Activated T-helper 1 cell treated with anti-CD3 and anti-CD28 coated beads, Interleukin-12 subunit alpha, Interleukin-12 subunit beta, Interleukin-2, Interleukin-4 antibody, amounts not matched to agents 30 ng/mL and 10 ng/mL and 1 ng/mL, durations not matched to agents 14 hours and 24 hours and 36 hours (primary cell): ENCODE data around the gene SAMD10. TPM values are rescaled to one million over a fixed set of nuclear protein-coding genes. Genes with fewer than 3 reads are reported as not detected.
"Not testable (repeated sequence)": the region's sequence is repeated elsewhere in the genome, so short reads cannot be mapped to it uniquely, and the experiment has no call there.

ENCODE experiments used
- DNase-seq: peaks from one replicate; pipeline ENCODE4 v3.0.0; 2021; ENCODE audit warnings: low spot score
- H3K27ac Mint-ChIP-seq: one replicate; pipeline ENCODE4 v1.8.0; 2021; ENCODE audit warnings: mild to moderate bottlenecking, mixed read lengths
- H3K27me3 Mint-ChIP-seq: one replicate; pipeline ENCODE4 v1.8.0; 2022; ENCODE audit warnings: mild to moderate bottlenecking, moderate library complexity, mixed read lengths; ENCODE audit not compliant: insufficient read depth
- H3K36me3 Mint-ChIP-seq: one replicate; pipeline ENCODE4 v1.8.0; 2021; ENCODE audit warnings: low read depth, mixed read lengths
- H3K4me1 Mint-ChIP-seq: one replicate; pipeline ENCODE4 v1.8.0; 2021; ENCODE audit warnings: low read depth, mixed read lengths
- H3K4me3 Mint-ChIP-seq: one replicate; pipeline ENCODE4 v1.8.0; 2021; ENCODE audit warnings: mild to moderate bottlenecking, moderate library complexity, mixed read lengths
- H3K9me3 Mint-ChIP-seq: one replicate; pipeline ENCODE4 v1.8.0; 2021; ENCODE audit warnings: mixed read lengths
- intact Hi-C: fragments of 100-400 bp; cut with micrococcal nuclease; formaldehyde crosslinking; loops from one replicate; pipeline ENCODE4 v1.15.1; 2024
- total RNA-seq: library from RNA; stranded (reverse); gene quantifications from 2 replicates; pipeline ENCODE4 v1.2.3, GENCODE V29; 2022

SAMD10 gene
- total RNA-seq, 1 donor from 2014 or later = 34.9 TPM

- Mint-ChIP-seq H3K27me3 (no peaks in the 10 kb centered on the region), H3K27ac (peak overlapping the region; percentile 89), H3K36me3 (peaks cover 32% of the 10 kb centered on the region), H3K4me1 (peaks cover 68% of the 10 kb centered on the region), H3K4me3 (peak overlapping the region; percentile 83), H3K9me3 (no peaks in the 10 kb centered on the region)
- no peak for DNase-seq
- intact Hi-C loops = loop anchor here (2.0 to 10.0 kb wide), 2 partner anchors 244 to 426 kb away; partner anchors contain the start of genes LIME1 and SLC2A4RG
Measured at GRCh38 chr20:63979229-63979556, 249 bp downstream of the SAMD10 start.

DNA sequence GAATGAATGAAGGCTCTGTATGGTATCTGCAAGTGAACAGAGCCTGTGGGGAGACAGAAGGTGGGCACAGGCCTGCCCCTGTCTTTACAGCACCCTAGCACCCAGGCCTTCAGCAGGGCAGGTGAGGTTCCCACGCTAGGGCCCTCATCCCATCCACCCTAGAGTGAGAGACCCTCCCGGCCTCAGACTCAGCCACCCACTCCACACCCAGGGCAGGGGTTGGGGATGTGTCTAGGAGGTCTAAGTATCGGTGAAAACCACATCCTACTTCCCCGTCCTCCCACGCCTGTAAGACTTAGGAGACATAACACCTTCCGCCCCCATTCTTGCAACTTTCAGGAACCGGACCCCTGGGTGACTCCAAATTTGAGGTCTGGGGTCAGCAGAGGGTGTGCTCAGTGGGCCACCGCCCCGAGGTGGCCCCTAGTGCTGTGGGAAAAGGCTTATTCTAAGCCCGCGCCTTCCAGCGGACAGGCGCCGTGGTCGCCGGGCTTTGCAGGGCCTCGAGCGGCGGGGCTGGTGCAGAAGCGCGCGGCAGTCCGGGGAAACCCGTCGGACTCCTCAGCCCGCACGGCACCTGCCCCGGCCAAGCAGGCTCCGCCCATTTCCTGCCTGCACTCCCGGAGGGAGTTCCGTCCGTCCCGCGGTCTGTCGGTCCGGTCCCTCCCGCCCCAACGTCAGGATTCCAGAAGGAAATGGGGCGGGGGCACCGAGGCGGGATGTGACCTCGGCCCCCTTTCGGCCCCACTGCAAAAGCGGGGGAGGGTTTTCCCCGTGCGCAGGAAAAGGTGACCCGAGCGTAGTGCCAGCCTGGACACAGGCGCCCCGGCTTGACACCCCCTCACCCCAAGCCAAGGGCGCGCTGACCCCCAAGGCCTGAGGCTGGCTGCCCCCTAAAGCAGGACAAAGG lies 868 bp downstream of the SAMD10 start:
- DNase-seq = peak; percentile 71
- no peaks in the 10 kb centered on the region for H3K9me3 Mint-ChIP-seq
- no peaks in the 10 kb centered on the region for H3K27me3 Mint-ChIP-seq
- H3K36me3 Mint-ChIP-seq = peaks cover 36% of the 10 kb centered on the region
- H3K27ac Mint-ChIP-seq = peak overlapping the region; percentile 89
- H3K4me1 Mint-ChIP-seq = peaks cover 74% of the 10 kb centered on the region
- intact Hi-C loops = loop anchor here (1.0 to 10.0 kb wide), 5 partner anchors 9 to 426 kb away; partner anchors contain the start of genes LIME1, SLC2A4RG, TPD52L2 and ZNF512B
- H3K4me3 Mint-ChIP-seq = peak overlapping the region; percentile 83

- no peaks in the 10 kb centered on the region for H3K9me3 Mint-ChIP-seq
- peak overlapping the region; percentile 83 for H3K4me3 Mint-ChIP-seq
- no peaks in the 10 kb centered on the region for H3K27me3 Mint-ChIP-seq
- H3K4me1 Mint-ChIP-seq = peaks cover 71% of the 10 kb centered on the region
- peaks cover 32% of the 10 kb centered on the region for H3K36me3 Mint-ChIP-seq
- intact Hi-C loops = loop anchor here (1.0 to 10.0 kb wide), 7 partner anchors 9 to 440 kb away; partner anchors contain the start of genes LIME1, RGS19, SLC2A4RG and TPD52L2
- peak; percentile 46 for DNase-seq
- H3K27ac Mint-ChIP-seq = peak overlapping the region; percentile 89
Measured at GRCh38 chr20:63977739-63978276, 1.6 kb downstream of the SAMD10 start.

- H3K4me1 Mint-ChIP-seq = peaks cover 64% of the 10 kb centered on the region
- no peaks in the 10 kb centered on the region for H3K27me3 Mint-ChIP-seq
- peak overlapping the region; percentile 89 for H3K27ac Mint-ChIP-seq
- H3K9me3 Mint-ChIP-seq = no peaks in the 10 kb centered on the region
- DNase-seq = no peak
- peak overlapping the region; percentile 83 for H3K4me3 Mint-ChIP-seq
- intact Hi-C loops = loop anchor here (1.0 to 10.0 kb wide), 3 partner anchors 102 to 439 kb away; partner anchors contain the start of genes LIME1, RGS19 and SLC2A4RG
- peaks cover 26% of the 10 kb centered on the region for H3K36me3 Mint-ChIP-seq
Measured at GRCh38 chr20:63976980-63977738, 2.3 kb downstream of the SAMD10 start.

- Mint-ChIP-seq H3K4me3 (peak overlapping the region; percentile 69), H3K4me1 (peaks cover 58% of the 10 kb centered on the region), H3K36me3 (peaks cover 23% of the 10 kb centered on the region), H3K27ac (peak overlapping the region; percentile 89)
- DNase-seq, H3K27me3 Mint-ChIP-seq, H3K9me3 Mint-ChIP-seq: not testable (repeated sequence)
- intact Hi-C loops = loop anchor here (10.0 kb wide), 1 partner anchor 242 kb away; the partner anchor contains the start of genes LIME1 and SLC2A4RG
Measured at GRCh38 chr20:63976511-63976910, 2.9 kb downstream of the SAMD10 start.

- Mint-ChIP-seq H3K27ac (peak overlapping the region; percentile 65), H3K27me3 (peaks cover 2% of the 10 kb centered on the region), H3K9me3 (no peaks in the 10 kb centered on the region), H3K4me1 (peaks cover 44% of the 10 kb centered on the region), H3K4me3 (no peak overlapping the region), H3K36me3 (peaks cover 23% of the 10 kb centered on the region)
- intact Hi-C loops = loop anchor here (5.0 to 10.0 kb wide), 2 partner anchors 187 to 240 kb away; partner anchors contain the start of genes LIME1 and SLC2A4RG
- DNase-seq = no peak
Measured at GRCh38 chr20:63974402-63975200, 4.8 kb downstream of the SAMD10 start.

DNA sequence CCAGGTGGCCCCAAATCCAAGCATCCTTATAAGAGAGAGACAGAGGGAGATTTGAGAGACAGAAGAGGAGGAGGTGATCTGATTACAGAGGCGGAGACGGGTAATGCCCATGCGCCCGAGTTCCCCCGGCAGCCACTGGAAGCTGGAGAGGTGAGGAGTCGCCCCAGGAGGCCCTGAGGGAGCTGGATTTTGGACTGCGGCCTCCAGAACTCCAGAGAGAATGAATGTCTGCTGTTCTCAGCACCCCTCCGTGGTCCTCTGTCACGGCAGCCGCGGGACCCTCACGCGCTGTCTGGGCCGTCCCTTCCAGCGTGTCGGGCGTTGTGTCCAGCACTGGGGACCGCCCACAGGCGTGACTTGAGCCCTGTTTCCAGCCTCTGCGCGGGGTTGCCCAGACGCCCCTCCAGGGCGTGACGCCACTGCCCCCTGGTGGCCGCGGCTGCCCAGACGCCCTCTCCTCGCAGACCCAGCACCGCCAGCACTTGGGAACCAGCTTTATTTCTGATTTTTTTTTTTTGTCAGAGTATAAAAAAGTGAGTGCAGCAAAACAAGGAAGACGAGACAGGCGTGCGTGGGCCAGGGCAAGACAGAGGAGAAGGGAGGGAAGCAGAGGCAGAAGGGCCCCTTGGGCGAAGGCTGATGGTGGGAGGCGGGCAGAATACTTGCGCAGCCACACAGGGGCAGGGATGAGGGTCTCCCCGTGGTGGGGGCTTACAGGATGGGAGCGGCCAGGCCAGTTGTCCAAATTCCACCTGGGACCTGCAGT lies 5.6 kb downstream of the SAMD10 start:
- intact Hi-C loops = loop anchor here (5.0 to 10.0 kb wide), 2 partner anchors 187 to 239 kb away; partner anchors contain the start of genes LIME1 and SLC2A4RG
- peak overlapping the region; percentile 71 for H3K27ac Mint-ChIP-seq
- no peaks in the 10 kb centered on the region for H3K9me3 Mint-ChIP-seq
- no peak overlapping the region for H3K4me3 Mint-ChIP-seq
- H3K36me3 Mint-ChIP-seq = peaks cover 23% of the 10 kb centered on the region
- DNase-seq = peak; percentile 70
- H3K4me1 Mint-ChIP-seq = peaks cover 46% of the 10 kb centered on the region
- H3K27me3 Mint-ChIP-seq = peaks cover 2% of the 10 kb centered on the region

GRCh38 chr20:63973160-63973479 lies 6.3 kb downstream of the SAMD10 start:
- no peak for DNase-seq
- Mint-ChIP-seq H3K4me3 (no peak overlapping the region), H3K27me3 (peaks cover 2% of the 10 kb centered on the region), H3K4me1 (peaks cover 46% of the 10 kb centered on the region), H3K36me3 (peaks cover 23% of the 10 kb centered on the region), H3K27ac (no peak overlapping the region), H3K9me3 (no peaks in the 10 kb centered on the region)
- intact Hi-C loops = loop anchor here (5.0 to 10.0 kb wide), 2 partner anchors 186 to 238 kb away; partner anchors contain the start of genes LIME1 and SLC2A4RG

DNA sequence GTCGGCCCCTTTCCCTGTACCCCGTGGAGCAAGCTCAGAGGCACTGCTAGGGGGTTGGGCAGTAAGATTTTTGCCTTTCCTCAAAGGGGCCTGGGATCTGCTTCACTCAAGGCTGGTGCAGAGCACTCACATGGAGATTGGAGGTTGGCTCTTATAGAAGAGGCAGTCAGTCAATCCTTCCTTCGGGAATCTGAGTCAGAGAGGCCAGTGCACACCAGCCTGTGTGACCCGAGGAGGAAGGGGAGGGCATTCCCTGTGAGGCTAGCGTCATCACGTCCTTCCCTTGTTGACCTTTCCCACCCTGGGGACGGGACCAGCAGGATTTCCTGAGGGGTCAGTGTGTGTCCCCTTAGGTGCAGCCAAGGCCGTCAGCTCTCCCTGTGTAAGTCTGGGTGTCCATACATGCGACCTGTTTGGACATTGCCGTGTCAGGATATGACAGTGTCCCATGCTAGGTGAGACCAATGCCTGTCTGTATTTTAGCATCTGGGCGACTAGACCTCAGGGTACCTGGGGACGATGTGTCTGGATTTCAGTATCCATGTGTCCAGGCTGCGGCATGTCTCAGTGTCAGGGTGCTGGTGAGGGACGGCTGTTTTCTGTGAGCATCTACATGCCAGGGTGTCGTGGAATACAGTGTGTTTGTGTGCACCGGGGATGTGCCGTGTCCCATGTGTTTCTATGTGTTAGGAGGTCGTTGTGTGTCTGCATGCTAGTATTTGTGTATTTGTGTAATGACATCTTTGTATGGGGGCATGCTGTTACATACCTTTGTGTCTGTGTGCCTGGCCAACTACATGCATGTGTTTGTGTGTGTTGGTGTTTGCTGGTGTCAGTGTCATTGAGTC lies 6.9 kb downstream of the SAMD10 start:
- no peak for DNase-seq
- intact Hi-C loops = loop anchor here (5.0 to 10.0 kb wide), 2 partner anchors 185 to 238 kb away; partner anchors contain the start of genes LIME1 and SLC2A4RG

GRCh38 chr20:63971960-63972311 lies 7.5 kb downstream of the SAMD10 start:
- H3K36me3 Mint-ChIP-seq = peaks cover 21% of the 10 kb centered on the region
- H3K4me3 Mint-ChIP-seq, H3K9me3 Mint-ChIP-seq, H3K27ac Mint-ChIP-seq, H3K27me3 Mint-ChIP-seq, DNase-seq: not testable (repeated sequence)
- H3K4me1 Mint-ChIP-seq = peaks cover 34% of the 10 kb centered on the region
- intact Hi-C loops = loop anchor here (5.0 to 10.0 kb wide), 2 partner anchors 185 to 237 kb away; partner anchors contain the start of genes LIME1 and SLC2A4RG

More for the DNA sequence above, 6.9 kb downstream of the SAMD10 start:
- no peak overlapping the region for H3K27ac Mint-ChIP-seq
- no peaks in the 10 kb centered on the region for H3K9me3 Mint-ChIP-seq
- H3K36me3 Mint-ChIP-seq = peaks cover 21% of the 10 kb centered on the region
- no peak overlapping the region for H3K4me3 Mint-ChIP-seq
- H3K4me1 Mint-ChIP-seq = peaks cover 40% of the 10 kb centered on the region
- H3K27me3 Mint-ChIP-seq = peaks cover 2% of the 10 kb centered on the region
